Coronary artery (tissue), 2 donors: Measurements from ENCODE around the gene GRIK3.

Experiments
- DNase-seq: peaks from one replicate; pipeline ENCODE4 v3.0.0-alpha.2; 2017; ENCODE audit warnings: low spot score
- H3K27ac ChIP-seq, 2 donors: fragments of 200-600 bp; sonication (generic); one replicate each; pipeline ENCODE4 v1.5.1; 2016 to 2019
- H3K4me3 ChIP-seq: fragments of 200-600 bp; sonication (generic); 2 replicates; pipeline ENCODE4 v1.5.1; 2016; ENCODE audit warnings: mild to moderate bottlenecking, moderate library complexity
- CTCF ChIP-seq: fragments of 200-600 bp; sonication (generic); IDR thresholded peaks from one replicate; pipeline ENCODE4 v1.5.1; 2019; ENCODE audit warnings: antibody characterized with exemption

Gene GRIK3

DNA sequence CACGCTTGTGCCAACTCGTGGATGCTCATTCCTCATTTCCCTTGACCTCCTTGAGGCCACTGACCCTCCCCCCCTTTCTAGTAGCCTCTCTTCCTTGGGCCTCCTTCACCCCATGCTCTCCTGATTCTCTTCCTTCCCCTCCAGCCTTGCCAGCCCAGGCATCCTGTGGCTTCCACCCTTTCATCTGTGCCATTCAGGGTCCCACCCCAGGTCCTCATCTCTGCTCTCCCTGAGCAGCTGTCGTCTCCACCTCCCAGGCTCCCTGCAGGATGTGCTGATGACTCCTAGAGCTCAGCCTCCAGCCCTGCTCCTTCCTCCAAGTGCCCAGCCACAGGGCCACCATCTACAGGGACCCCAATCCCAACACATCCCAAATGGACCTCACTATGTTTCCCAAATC, 197.4 kb downstream of the GRIK3 start:
- DNase-seq: no peak
- Histone ChIP-seq H3K27ac (no peak overlapping the region), H3K4me3 (no peak overlapping the region)
- no peak for TF ChIP-seq CTCF

DNA sequence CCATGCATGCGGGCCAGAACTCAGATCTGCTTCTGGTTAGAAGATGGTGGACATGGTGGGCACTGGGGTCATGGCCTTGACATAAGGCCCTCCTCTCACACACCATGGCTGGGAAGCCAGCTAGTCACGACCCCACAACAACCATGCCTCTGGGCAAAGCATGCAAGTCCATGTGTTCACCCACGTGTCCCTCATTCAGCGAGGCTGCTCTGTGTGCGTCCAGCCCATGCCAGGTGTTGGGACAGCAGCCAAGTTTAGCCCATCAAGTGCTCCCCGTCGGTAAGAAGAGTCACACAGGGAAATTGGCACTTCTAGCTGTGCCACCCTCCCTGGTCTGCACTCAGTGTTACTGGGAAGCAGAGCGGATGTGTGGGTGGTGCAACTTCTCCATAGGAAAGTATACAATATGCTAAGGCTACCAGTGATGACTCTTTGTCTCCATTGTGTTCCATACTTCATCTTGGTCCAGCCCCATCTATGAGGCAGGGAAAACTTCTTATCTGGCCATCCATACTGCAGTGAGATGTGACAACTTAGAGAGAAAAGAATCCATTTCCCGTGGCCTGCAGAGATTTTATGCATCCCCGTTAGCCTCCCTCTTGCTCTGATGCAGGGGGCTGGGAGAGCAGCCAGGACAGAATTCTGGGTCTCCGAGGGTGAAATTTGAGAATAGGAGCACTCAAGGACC, 198.0 kb downstream of the GRIK3 start:
- no peak overlapping the region for H3K4me3 ChIP-seq
- no peak for DNase-seq
- no peak overlapping the region for H3K27ac ChIP-seq
- TF ChIP-seq CTCF: no peak

DNA sequence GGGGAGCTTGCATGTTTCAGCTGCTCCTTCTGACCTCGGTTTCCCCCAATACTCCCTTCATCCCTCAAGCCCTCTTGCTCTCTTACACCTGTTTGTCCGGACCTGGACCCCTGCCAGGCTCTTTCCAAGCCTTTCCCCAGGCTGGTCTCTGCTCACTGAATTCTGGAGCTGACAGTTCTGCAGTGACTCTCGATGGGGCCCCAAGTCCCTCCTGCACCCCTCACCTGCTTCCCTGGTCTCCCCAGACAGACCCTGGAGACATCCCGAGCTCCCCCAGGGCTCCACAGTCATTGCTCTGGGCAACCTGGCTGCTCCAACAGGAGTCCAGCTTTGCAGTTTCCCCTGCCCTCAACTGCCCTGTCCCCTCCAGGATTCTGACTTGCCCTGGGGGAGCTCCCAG, 198.6 kb downstream of the GRIK3 start:
- DNase-seq: no peak
- Histone ChIP-seq H3K27ac (no peak overlapping the region), H3K4me3 (no peak overlapping the region)
- TF ChIP-seq CTCF: no peak

DNA sequence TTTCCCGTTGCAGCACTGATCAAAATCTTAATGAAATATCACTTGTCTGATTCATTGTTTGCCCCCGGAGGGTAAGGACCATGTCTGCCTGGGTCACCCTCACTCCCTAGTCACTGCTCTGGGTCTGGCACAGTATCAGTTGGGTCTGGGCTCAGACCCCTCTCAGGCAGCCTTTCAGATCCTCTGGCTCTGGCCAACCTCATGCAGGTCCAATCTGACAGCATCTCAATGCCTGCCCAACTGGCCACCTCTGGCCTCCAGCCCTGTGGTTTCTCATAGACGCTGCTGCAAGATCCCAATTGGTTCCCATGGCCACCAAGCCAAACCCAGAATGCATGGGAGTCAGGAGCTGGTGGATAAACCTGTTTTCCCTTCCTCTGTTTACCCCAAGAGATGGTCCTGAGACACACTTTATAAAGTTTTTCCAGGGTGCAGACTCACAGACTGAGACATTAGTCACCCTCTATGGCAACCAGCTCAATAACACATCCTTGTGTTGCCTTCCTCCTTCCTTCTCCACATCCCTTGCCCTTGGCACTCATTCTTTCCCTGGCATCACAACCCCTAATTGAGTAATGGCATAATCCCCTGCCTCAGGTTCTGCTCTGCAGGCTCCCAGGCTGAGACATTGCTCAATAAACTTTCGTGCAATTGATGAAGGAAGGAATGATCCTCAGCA, 199.2 kb downstream of the GRIK3 start:
- no peak overlapping the region for H3K27ac ChIP-seq
- TF ChIP-seq CTCF: no peak

GRCh38 chr1:36834586-36834985, 199.7 kb downstream of the GRIK3 start:
- no peak overlapping the region for H3K27ac ChIP-seq
- DNase-seq: no peak
- no peak overlapping the region for H3K4me3 ChIP-seq
- TF ChIP-seq CTCF: no peak

More for the DNA sequence above, 199.2 kb downstream of the GRIK3 start:
- H3K4me3 ChIP-seq: no peak overlapping the region
- no peak for DNase-seq

GRCh38 chr1:36831186-36831810, 203.0 kb downstream of the GRIK3 start:
- no peak overlapping the region for H3K27ac ChIP-seq
- no peak for DNase-seq
- no peak overlapping the region for H3K4me3 ChIP-seq
- TF ChIP-seq CTCF: no peak
